K562 (cell line): ENCODE measurements around the gene DYRK1A. TPM values are rescaled to one million over a fixed set of nuclear protein-coding genes. Genes with fewer than 3 reads are reported as not detected.

Experiments
- ATAC-seq: fragments of 200-7000 bp; cut with Tn5 transposase; 3 replicates; pipeline ENCODE4 v1.9.1; 2020; ENCODE audit warnings: moderate library complexity
- BruUV-seq: library from RNA; stranded (reverse); fragments of 400-500 nt; replicated peaks from 2 replicates; lab custom pipeline; 2021; lab: Mats Ljungman, UMichigan
- CTCF ChIA-PET: fragments of 300-600 bp; formaldehyde crosslinking; extraction: SDS; loops from one replicate; lab custom pipeline; 2021; ENCODE audit warnings: low intra/inter-chr PET ratio; lab: Yijun Ruan, JAX
- POLR2A ChIA-PET: fragments of 300-600, 350-650 bp; sonication (Branson Sonifier 250); formaldehyde crosslinking; extraction: SDS; loops from one replicate; lab custom pipeline; 2021; ENCODE audit warnings: antibody characterized with exemption, inconsistent platforms; lab: Yijun Ruan, JAX
- DNase-seq, 4 experiments: peaks; one replicate each; pipeline versions ENCODE4 v3.0.0 to v3.0.0-alpha.2; 2011 to 2018; ENCODE audit warnings: low spot score in 3 of 4, mixed read lengths in 3 of 4; ENCODE audit errors: extremely low read depth in 1 of 4
- FAIRE-seq: peaks from 2 replicates; lab custom pipeline; 2011; peaks lifted over from hg19 to GRCh38; lab: Jason Lieb, UNC
- H2AFZ ChIP-seq: 2 replicates; pipeline ENCODE4 v1.6.0; 2011; ENCODE audit warnings: low read depth, low read length, control low read depth, inconsistent platforms
- H3K27ac ChIP-seq: fragments of 200-600 bp; 3 replicates; pipeline ENCODE4 v1.8.0; 2011; ENCODE audit warnings: low read depth, mild to moderate bottlenecking, control low read depth, inconsistent platforms, low read length, moderate library complexity, mixed read lengths; ENCODE audit errors: extremely low read depth
- H3K27me3 ChIP-seq, 2 experiments: fragments of 300-600 bp in 1 of 2; 2 replicates in 1 of 2; 3 replicates in 1 of 2; pipeline versions ENCODE4 v1.6.0 to v1.8.0; 2011; ENCODE audit warnings: inconsistent platforms in 2 of 2, low read length in 2 of 2, mild to moderate bottlenecking in 1 of 2, mixed read lengths in 1 of 2, moderate library complexity in 1 of 2; ENCODE audit not compliant: control insufficient read depth in 2 of 2, insufficient read depth in 2 of 2
- H3K36me3 ChIP-seq: fragments of 300-600 bp; 3 replicates; pipeline ENCODE4 v1.8.0; 2011; ENCODE audit warnings: mild to moderate bottlenecking, low read length, inconsistent platforms; ENCODE audit not compliant: control insufficient read depth, insufficient read depth
- H3K4me1 ChIP-seq, 2 experiments: fragments of 200-600 bp in 1 of 2; replicated peaks in 1 of 2; 2 replicates in 1 of 2; 3 replicates in 1 of 2; pipeline versions ENCODE4 v1.5.1 to v1.8.0; 2011; ENCODE audit warnings: inconsistent platforms in 2 of 2, low read length in 2 of 2, mild to moderate bottlenecking in 1 of 2, mixed read lengths in 1 of 2, moderate library complexity in 1 of 2; ENCODE audit not compliant: control insufficient read depth in 2 of 2, insufficient read depth in 2 of 2
- H3K4me2 ChIP-seq: 2 replicates; pipeline ENCODE4 v1.6.1; 2011; ENCODE audit warnings: low read length, control low read depth, inconsistent platforms, mixed read lengths; ENCODE audit not compliant: insufficient read depth
- H3K4me3 ChIP-seq: fragments of 200-600 bp; sonication (generic), shearing (Covaris generic); 2 replicates; pipeline ENCODE4 v1.5.1; 2016; ENCODE audit warnings: control low read depth, inconsistent platforms
- H3K79me2 ChIP-seq: fragments of 200-600 bp; 3 replicates; pipeline ENCODE4 v1.8.0; 2011; ENCODE audit warnings: low read length, inconsistent platforms; ENCODE audit not compliant: control insufficient read depth, insufficient read depth
- H3K9ac ChIP-seq, 2 experiments: 2 replicates each; pipeline versions ENCODE4 v1.6.0 to v1.6.1; 2011; ENCODE audit warnings: low read depth in 2 of 2, low read length in 2 of 2, control low read depth in 1 of 2, inconsistent platforms in 1 of 2, mild to moderate bottlenecking in 1 of 2, mixed read lengths in 1 of 2; ENCODE audit not compliant: insufficient read depth in 1 of 2
- H3K9me1 ChIP-seq: one replicate; pipeline ENCODE4 v1.6.0; 2011; ENCODE audit warnings: inconsistent platforms, mild to moderate bottlenecking, low read length, moderate library complexity; ENCODE audit not compliant: control insufficient read depth, insufficient read depth
- H3K9me3 ChIP-seq: replicated peaks from 2 replicates; pipeline ENCODE4 v1.5.1; 2011; ENCODE audit warnings: low read depth, low read length, inconsistent platforms; ENCODE audit not compliant: control insufficient read depth, insufficient read depth
- H4K20me1 ChIP-seq: replicated peaks from 2 replicates; pipeline ENCODE4 v1.6.1; 2011; ENCODE audit warnings: low read length, inconsistent platforms, mixed read lengths; ENCODE audit not compliant: control insufficient read depth, insufficient read depth
- CEBPG ChIP-seq, 3 experiments: fragments of 200-800 bp in 1 of 3; sonication (Bioruptor generic) in 1 of 3; sonication (generic) in 1 of 3; formaldehyde crosslinking in 1 of 3; IDR thresholded peaks in 2 of 3; conservative IDR thresholded peaks in 1 of 3; 2 replicates each; pipeline versions ENCODE4 v1.6.1 to v1.8.0; 2016 to 2022; ENCODE audit warnings: missing compliant biosample characterization in 2 of 3, missing genetic modification characterization in 2 of 3, mild to moderate bottlenecking in 1 of 3, missing genetic modification reagents in 1 of 3
- EP400 ChIP-seq: fragments of 450-650 bp; IDR thresholded peaks from 2 replicates; pipeline ENCODE4 v1.6.1; 2017; ENCODE audit warnings: antibody characterized with exemption, mild to moderate bottlenecking, moderate library complexity
- ETV1 ChIP-seq: fragments of 450-650 bp; conservative IDR thresholded peaks from 2 replicates; pipeline ENCODE4 v1.6.1; 2016; ENCODE audit warnings: missing genetic modification characterization, control low read depth, low read depth, missing compliant biosample characterization
- JUN ChIP-seq, 2 experiments: sonication (generic) in 1 of 2; formaldehyde crosslinking in 1 of 2; IDR thresholded peaks; 2 replicates each; pipeline versions ENCODE4 v1.6.1 to v1.8.0; 2012 to 2022; ENCODE audit warnings: borderline replicate concordance in 2 of 2, mild to moderate bottlenecking in 2 of 2, improper control_type of control experiment in 1 of 2, low read depth in 1 of 2, low read length in 1 of 2, missing genetic modification reagents in 1 of 2
- JUND ChIP-seq, 2 experiments: IDR thresholded peaks; 2 replicates in 1 of 2; 3 replicates in 1 of 2; pipeline ENCODE4 v1.6.1; 2011; ENCODE audit warnings: borderline replicate concordance in 2 of 2, low read depth in 2 of 2, low read length in 2 of 2, improper control_type of control experiment in 1 of 2, missing biosample characterization in 1 of 2, missing genetic modification characterization in 1 of 2, missing genetic modification reagents in 1 of 2
- KLF6 ChIP-seq: fragments of 250-450 bp; sonication (Bioruptor Pico); IDR thresholded peaks from 2 replicates; pipeline ENCODE4 v1.4.0; 2020; ENCODE audit warnings: mild to moderate bottlenecking, moderate library complexity, borderline replicate concordance
- MED1 ChIP-seq: sonication (generic); formaldehyde crosslinking; IDR thresholded peaks from 2 replicates; pipeline ENCODE4 v1.8.1; 2023; ENCODE audit warnings: missing genetic modification reagents, borderline replicate concordance
- PCBP2 ChIP-seq: fragments of 200-400 bp; formaldehyde crosslinking; IDR thresholded peaks from 2 replicates; pipeline ENCODE4 v1.6.1; 2018; ENCODE audit warnings: low read length, low read depth, mild to moderate bottlenecking, moderate library complexity; ENCODE audit not compliant: poor library complexity, severe bottlenecking
- RFX7 ChIP-seq: fragments of 250-450 bp; sonication (Bioruptor Pico); IDR thresholded peaks from 2 replicates; pipeline ENCODE4 v1.5.1; 2021; ENCODE audit warnings: mild to moderate bottlenecking
- ZBTB26 ChIP-seq: fragments of 450-650 bp; formaldehyde crosslinking; IDR thresholded peaks from 2 replicates; pipeline ENCODE4 v1.4.0; 2022; ENCODE audit warnings: missing genetic modification characterization
- ZNF324 ChIP-seq: fragments of 250-450 bp; sonication (Bioruptor Pico); IDR thresholded peaks from 2 replicates; pipeline ENCODE4 v1.4.0; 2020; ENCODE audit warnings: mild to moderate bottlenecking
- ZNF444 ChIP-seq: fragments of 250-450 bp; sonication (Bioruptor Pico); IDR thresholded peaks from 2 replicates; pipeline ENCODE4 v1.4.0; 2020; ENCODE audit warnings: mild to moderate bottlenecking, moderate library complexity
- WGBS: fragments of 100-300 bp; shearing (Covaris generic); methylation state at CpG from one replicate; pipeline ENCODE4 v1.1.6; 2016; ENCODE audit warnings: low coverage, mixed read lengths; ENCODE audit not compliant: insufficient coverage; ENCODE audit errors: missing lambda C conversion rate; 5-methylcytosine and 5-hydroxymethylcytosine counted together
- in situ Hi-C: fragments of 300-500 bp; cut with MboI; formaldehyde crosslinking; loops from 4 replicates; pipeline ENCODE4 v1.15.0; 2018; ENCODE audit warnings: inconsistent platforms, mixed read lengths
- intact Hi-C: fragments of 100-400 bp; cut with micrococcal nuclease; formaldehyde crosslinking; loops from 2 replicates; pipeline ENCODE4 v1.14.2; 2022
- polyA plus RNA-seq, 8 experiments: library from polyadenylated mRNA; depleted of rRNA in 4 of 8; stranded (reverse) in 5 of 8; unstranded in 3 of 8; fragments of >200 nt; fragmentation: Nextera tagmentation in 2 of 8; fragmentation: Illumina TruSeq in 1 of 8; extraction: Ambion mirVana in 2 of 8; extraction: Trizol in 1 of 8; gene quantifications; 2 replicates each; pipeline versions ENCODE4 v1.2.1 to v1.2.3, GENCODE V29; 2011 to 2014; ENCODE audit warnings: inconsistent platforms in 1 of 8, missing spikeins in 1 of 8
- total RNA-seq, 7 experiments: library from RNA; depleted of rRNA in 6 of 7; stranded (reverse); fragments of >200 nt in 6 of 7; fragmentation: Illumina TruSeq in 2 of 7; extraction: Trizol in 2 of 7; gene quantifications; 2 replicates each; pipeline versions ENCODE4 v1.2.1 to v1.2.3, GENCODE V29; 2011 to 2021; ENCODE audit warnings: low replicate concordance in 1 of 7
- TF ChIP-seq, protein P1 (sequence below): fragments of 250-450 bp; sonication (Bioruptor Pico); IDR thresholded peaks from 2 replicates; pipeline ENCODE4 v1.5.0; 2020; ENCODE audit warnings: mild to moderate bottlenecking

DYRK1A gene
- total and polyA plus RNA-seq, 9 of the 15 experiments (the other 6 are each of a cell fraction or from before 2014, with no cell fraction given) = 3.7 to 64.8 (median 42.3) TPM

DNA sequence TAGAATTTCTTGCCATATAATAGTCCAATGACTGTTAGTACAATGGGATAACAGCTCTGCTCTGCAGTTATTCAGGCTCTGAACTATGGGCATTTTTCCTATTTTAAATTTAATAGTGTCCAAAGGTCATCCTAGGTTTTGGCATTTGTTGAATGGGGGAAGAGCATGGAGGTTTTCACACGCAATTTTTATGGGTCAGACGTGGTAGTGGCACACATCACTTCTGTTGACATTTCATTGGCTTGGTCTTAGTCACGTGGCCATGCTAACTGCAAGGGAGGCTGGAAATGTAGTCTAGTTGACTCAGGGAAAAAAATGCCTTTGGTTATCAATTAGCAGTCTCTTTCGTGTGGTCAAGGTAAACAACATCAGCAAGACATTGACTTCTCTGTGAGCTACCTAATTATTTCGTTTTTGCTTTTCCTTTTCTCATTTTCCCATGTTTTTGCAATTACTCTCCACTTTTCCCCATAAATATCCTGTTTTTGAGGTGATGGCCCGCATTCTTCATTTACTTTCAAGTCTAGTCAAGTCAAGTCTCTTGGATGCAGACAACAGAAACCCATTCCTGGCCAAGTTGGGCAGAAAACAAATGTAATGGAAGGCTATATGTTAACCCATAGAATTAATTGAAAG, 82.8 kb downstream of the DYRK1A start (continued):
- TF ChIP-seq CEBPG (CRISPR knock-in tag; IDR thresholded peaks at IDR 0.05) (no peak), CEBPG (tag; conservative IDR thresholded peaks at IDR 0.05 in 1 of 2, IDR thresholded peaks at IDR 0.05 in 1 of 2) (no peak), ZBTB26 (no peak), PCBP2 (no peak), EP400 (no peak), JUN (IDR thresholded peaks at IDR 0.05; ENCODE audit: borderline replicate concordance, low read depth, low read length) (no peak), JUN (CRISPR knock-in tag; IDR thresholded peaks at IDR 0.05; ENCODE audit: borderline replicate concordance) (no peak)

GRCh38 chr21:37450445-37450941, 83.9 kb downstream of the DYRK1A start:
- CTCF ChIA-PET = no interaction called here
- TF ChIP-seq, protein P1, sequence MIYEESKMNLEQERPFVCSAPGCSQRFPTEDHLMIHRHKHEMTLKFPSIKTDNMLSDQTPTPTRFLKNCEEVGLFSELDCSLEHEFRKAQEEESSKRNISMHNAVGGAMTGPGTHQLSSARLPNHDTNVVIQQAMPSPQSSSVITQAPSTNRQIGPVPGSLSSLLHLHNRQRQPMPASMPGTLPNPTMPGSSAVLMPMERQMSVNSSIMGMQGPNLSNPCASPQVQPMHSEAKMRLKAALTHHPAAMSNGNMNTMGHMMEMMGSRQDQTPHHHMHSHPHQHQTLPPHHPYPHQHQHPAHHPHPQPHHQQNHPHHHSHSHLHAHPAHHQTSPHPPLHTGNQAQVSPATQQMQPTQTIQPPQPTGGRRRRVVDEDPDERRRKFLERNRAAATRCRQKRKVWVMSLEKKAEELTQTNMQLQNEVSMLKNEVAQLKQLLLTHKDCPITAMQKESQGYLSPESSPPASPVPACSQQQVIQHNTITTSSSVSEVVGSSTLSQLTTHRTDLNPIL = no peak
- TF ChIP-seq ZNF444 (CRISPR knock-in tag) = no peak
- 0 out of 2 replicates have a peak, but pooled peaks have one; percentile 22 for TF ChIP-seq JUND (IDR thresholded peaks at IDR 0.05; ENCODE audit: borderline replicate concordance, low read depth, low read length)
- TF ChIP-seq JUND (tag; IDR thresholded peaks at IDR 0.05; ENCODE audit: borderline replicate concordance, low read depth, low read length) = peak; percentile 50; the same call in 1 of the 3 replicates
- TF ChIP-seq ETV1 (tag) = no peak
- no peak for TF ChIP-seq ZNF324
- TF ChIP-seq KLF6 (CRISPR knock-in tag) = no peak
- TF ChIP-seq RFX7 = no peak
- TF ChIP-seq MED1 (CRISPR knock-in tag) = no peak

More at GRCh38 chr21:37450445-37450941, 83.9 kb downstream of the DYRK1A start:
- Histone ChIP-seq H3K79me2 (peaks cover 100% of the 10 kb centered on the region), H3K4me1 (peaks cover 29 to 78% of the 10 kb centered on the region in 2 experiments), H3K9me3 (no peaks in the 10 kb centered on the region), H3K36me3 (peaks cover 13% of the 10 kb centered on the region; the same call in 2 of the 3 replicates), H3K27me3 (no peaks in the 10 kb centered on the region), H3K4me3 (no peak overlapping the region), H3K4me2 (peak overlapping the region; percentile 67), H3K9ac (peak overlapping the region; percentile 54 to 57; a peak in 3 of 4 replicates), H2AFZ (no peak overlapping the region), H4K20me1 (peaks cover 48% of the 10 kb centered on the region), H3K27ac (peak overlapping the region; percentile 86), H3K9me1 (peaks cover 14% of the 10 kb centered on the region)
- ATAC-seq (peak; percentile 82), FAIRE-seq (peak; percentile 85), DNase-seq (peak in 2 of 4 experiments; percentile 61 to 77)
- POLR2A ChIA-PET = interaction anchor here (0.6 to 2.3 kb wide), 6 partner anchors 8 to 84 kb away, joined by 3 to 7 read pairs (median 4); partner anchors contain the start of gene DYRK1A
- intact Hi-C loops (no loop called here), in situ Hi-C loops (no loop called here)
- WGBS = 1% methylated on average over 4 of the region's 4 CpGs
- no TSS peak for BruUV-seq
